ELF-1 (cell line): ENCODE results near the gene AQP3.
"Not testable (repeated sequence)": the region's sequence is repeated elsewhere in the genome, so short reads cannot be mapped to it uniquely, and the experiment has no call there.

Experiments used
- DNase-seq: peaks from one replicate; pipeline ENCODE4 v3.0.0-alpha.2; 2016; ENCODE audit warnings: low read depth, low spot score

AQP3 gene

DNA sequence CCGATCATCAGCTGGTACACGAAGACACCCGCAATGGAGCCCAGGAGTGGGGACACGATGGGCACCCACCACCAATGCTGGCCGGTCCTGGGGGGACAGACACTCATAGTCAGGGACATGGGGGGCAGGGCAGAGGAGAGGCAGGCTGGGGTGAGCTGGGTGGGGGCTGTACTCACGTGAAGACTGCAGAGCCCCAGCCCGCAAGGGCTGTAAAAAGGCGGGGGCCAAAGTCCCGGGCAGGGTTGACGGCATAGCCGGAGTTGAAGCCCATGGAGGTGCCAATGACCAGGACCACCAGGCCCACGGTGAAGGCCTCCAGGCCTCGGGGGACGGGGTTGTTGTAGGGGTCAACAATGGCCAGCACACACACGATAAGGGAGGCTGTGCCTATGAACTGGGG is 5.3 kb downstream of the AQP3 start:
- no peak for DNase-seq

DNA sequence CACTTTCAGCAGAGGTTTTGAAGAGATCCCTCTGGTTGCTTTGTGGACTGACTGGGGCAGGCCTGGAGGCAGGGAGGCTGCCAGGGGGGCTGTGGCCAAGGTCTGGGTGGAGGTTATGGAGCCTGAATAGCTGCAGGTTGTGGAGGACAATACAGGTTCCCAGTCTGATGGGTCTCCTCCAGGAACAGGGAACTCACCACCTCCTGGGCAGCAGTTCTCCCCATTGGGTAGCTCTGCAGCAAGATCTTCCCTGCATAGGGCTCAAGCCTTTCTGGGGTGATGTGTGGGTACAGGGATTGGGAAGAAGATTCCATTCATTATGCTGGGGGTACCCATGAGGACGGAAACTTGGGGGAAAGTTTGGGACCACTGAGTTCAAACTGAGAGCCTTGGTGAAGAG is 6.8 kb downstream of the AQP3 start:
- no peak for DNase-seq

DNA sequence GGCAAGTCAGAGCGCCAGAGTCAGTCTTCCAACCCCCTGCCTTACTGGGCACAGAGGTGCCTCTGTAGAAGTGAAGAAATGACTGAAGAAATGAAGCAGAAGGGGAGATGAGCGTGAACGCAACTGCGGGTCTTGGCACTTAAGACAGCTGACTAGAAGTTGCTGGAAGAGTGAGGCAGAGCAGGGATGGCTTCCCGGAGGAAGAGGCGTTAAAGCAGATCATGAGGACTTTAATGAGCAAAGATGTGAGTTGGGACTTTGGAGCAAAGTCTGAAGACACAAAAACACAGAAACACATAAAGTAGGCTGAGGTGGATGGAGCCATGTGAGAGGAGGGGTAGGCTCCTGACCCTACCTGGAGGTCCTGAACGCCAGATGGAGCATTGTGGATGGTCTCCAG is 7.2 kb downstream of the AQP3 start:
- DNase-seq: no peak

DNA sequence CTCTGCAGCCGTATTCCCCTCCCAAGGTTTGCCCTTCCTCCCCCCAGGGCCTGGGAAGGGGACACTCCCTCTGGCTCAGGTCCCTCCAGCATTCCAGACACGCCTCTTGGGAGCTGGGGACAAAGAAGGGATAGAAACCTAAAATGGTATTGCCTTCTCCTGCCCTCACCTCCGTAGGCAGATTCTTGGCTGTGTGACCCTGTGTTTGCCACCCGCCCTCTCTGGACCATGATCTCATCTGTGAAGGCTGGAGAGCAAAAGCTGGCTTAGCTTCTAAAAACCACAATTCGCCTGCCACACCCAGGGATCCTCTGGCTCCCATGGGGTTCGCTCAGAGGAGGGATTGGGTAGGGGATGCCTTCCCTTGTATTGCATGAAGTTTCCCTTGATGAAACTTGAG is 7.7 kb downstream of the AQP3 start:
- DNase-seq: peak; percentile 61

DNA sequence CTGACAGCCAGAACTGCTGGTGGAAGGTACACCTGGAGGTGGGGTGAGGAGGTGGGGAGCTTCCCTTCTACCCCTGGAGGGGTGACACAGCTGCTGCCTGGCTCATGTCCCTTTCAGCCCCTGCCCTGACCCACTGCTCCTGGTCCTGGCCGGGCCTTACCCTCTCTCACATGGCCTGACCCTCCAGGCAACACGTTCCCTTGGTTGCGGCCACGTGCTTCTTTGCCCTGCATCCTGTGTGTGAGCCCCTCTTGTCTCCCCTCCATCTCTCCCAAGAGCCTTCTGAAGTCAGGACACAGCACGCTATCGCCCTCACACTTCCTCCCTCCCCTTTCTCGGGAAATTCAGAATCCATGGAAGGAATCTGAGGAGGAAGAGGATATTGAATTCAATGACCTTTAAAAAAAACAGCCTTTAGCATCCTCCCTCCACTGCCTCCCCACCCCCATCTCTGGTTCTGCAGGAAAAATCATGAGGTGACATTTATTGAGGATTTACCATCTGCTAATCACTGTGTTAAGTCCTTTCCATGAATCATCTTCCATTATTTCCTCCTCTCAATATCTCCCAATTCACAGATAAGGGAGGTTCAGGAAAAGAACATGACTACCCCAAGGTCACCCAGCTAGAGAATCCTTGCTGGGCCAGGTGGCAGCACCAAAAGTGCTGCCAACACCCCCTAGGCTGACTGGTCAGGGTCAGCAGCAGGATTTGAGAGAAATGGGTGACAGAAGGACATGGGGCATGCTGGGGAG is 8.3 kb downstream of the AQP3 start:
- no peak for DNase-seq

DNA sequence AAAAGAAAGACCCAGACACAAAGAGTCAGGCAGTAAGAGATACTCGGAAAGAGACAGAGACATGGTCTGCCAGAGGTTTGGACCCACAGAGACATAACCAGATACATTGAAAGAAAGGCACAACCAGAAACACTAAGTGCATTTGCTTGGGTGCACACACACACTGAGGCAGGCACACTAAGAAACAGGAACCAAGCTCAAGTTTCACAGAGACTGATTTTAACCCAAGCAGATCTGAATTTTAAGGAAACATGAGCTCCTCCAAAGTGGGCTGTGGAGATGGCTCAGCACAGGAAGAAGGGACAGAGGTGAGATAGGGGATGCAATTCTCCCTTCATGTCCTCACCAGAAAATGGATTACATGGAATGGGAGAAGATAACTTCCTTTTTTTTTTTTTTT is 9.5 kb downstream of the AQP3 start:
- no peak for DNase-seq

DNA sequence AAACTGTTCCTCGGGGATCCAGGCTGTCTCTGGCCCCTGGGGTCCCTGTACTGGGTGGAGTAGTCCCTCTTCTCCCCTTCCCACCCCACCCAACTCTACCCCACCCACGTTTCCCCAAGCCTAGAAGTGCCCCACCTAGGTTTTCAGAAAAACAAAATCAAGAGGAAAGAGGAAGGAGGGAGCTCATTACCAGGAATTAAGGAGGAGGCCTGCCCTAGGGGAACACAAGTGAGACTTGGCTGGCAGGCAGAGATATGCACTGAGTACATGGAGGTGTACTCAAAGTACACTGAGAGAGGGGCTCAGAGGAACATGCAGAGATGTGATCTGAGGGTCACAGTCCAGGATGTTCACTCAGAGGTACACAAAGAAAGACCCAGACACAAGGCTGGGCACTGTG is 10.2 kb downstream of the AQP3 start:
- no peak for DNase-seq

DNA sequence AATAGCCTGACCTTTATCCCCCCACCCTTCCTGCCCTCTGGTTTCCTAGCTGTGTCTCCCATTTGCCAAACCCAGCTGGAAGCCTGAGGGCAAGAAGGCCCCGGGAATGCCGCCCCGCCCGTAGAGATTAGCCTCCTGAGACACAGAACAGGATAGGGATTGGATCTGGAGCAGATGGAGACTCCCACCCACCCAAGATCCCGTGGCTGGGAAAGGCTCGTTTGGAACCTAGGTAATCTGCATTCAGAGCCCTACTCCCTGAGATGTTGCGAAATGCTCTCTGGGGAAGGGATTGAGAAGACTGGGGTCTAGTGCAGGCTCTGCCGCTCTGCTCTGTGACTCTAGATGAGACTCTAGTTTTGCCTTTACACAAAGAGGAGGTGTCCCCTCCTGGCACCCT is 10.9 kb downstream of the AQP3 start:
- peak; percentile 94 for DNase-seq

DNA sequence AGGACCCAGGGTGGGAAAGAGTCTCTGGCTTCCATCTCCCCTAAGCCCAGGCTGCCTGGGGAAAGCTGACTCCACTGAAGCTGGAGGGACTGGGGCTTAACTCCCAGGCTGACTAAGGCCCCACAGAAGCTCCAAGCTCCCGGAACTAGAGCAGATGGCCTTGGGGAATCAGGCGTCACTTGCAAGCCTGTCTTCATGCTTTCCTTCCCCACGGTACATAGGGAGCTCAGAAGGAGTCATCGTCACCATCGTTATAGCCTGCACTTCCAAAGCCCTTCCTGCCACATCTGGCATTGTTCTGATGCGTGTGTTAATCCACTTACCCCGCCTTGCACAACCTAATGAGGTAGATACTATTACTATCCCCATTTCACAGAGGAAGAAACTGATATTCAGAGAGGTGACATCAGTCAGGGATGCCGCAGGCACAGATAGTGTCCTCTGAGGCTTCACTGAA is 11.5 kb downstream of the AQP3 start:
- DNase-seq: peak; percentile 59

DNA sequence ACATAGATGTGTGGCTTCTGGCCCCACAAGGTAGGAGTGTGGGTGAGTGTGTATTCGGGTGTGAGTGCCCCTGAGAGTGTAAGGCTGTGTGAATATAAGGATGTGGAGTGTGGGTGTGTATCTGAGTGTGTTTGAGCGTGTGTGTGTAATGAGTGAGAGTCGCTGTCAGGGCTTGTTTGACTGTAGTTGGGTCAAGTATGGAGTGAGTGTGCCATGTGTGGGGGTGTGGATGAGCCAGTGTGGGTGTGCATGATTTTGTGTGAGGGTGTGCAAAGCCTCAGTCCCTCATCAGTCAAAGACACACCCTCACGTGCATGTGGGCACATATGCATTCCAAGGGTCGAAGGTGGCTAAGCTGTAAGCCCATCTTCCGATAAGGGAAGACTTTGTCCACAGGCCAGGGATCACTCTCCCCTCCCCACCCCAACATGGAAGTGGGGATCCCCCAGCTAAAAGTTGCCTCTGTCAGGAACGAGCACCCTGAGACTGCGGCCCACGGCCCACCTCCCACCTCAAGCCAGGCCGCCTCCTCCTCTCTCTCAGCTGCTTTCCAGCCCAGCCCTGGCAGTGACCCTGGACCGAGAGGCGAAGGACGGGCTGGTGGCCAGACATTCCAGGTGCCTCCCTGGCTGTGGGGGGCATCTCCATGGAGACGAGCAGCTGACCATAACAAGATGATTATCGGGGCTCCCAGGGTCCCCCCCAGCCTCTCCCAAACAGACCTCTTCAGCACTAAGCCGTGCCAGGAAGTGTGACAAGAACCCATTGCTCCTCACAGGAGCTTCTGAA is 12.9 kb downstream of the AQP3 start:
- no peak for DNase-seq

DNA sequence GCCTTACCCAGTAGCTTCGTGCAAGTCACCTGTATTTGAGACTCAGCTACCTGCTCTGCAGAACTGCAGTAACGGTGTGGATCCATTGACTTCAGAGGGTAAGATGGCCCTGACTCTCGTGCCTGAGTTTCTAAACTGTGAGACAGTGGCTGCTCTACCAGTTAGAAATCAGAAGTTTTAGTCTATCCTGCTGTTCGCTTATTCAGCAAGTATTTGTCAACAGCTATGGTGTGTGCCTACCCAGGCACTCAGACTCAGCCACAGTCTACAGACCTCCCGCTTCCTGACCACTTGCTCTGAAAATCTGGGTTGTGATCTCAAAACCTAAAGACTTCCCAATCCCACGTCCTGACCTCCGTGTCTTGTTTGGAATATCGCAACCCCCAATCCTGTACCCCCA is 13.5 kb downstream of the AQP3 start:
- DNase-seq: no peak

DNA sequence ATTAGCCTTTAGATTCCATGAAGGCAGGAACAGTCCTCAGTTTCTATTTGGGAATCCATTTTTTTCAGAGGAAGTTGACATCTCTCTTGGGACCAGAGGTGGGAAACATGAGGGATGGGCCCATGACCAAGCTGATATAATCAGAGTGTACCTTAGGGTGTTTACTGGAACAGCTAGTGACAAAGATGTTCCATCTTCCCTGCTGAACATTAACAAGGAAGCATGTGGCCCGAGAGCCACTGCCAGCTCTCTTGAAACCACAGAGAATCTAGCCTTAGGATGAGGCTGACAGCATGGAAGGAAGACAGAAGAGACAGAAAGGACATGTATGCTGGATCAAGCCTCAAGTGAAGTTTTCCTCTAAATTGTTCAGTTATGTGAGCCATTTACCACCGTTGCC is 16.0 kb downstream of the AQP3 start:
- DNase-seq: no peak

DNA sequence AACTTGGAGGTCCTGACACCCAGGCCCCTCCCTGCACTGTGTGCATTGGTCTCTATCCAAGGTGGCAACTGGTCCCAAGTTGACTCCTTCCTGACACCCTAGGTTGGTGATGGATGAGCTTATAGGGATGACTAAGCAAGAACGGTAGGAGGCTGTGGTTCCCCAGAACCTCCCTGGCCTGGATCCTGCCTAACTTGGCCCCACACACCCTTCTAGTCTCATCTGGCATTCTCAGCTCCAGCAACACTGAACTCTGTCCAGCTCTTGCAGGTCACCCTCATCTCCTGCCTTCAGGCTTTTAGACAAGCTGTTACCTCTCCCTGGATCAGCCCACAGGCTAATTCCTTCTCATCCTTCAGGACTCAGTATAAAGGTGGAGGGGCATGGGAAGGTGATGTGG is 16.5 kb downstream of the AQP3 start:
- no peak for DNase-seq

DNA sequence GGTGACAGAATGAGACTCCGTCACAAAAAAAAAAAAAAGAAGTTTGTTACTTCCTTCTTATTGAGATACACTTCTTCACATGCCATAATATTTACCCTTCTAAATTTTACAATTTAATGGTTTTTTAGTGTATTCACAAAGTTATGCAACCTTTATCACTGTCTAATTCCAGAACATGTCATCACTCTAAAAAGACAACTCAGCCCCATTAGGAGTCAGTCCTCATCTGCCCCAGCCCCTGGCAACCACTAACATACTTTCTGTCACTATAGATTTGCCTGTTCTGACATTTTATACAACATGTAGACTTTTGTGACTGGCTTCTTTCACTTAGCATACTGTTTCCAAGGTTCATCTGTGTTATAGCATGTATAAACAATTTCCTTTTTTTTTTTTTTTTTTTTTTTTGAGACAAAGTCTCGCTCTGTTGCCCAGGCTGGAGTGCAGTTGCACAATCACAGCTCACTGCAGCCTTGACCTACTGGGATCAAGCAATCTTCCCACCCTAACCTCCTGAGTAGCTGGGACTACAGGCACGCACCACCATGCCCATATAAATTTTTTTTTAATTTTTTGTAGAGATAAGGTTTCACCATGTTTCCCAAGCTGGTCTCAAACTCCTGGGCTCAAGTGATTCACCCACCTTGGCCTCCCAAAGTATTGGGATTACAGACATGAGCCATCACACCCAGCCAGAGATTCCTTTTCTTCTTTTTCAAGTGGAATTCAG is 18.0 kb downstream of the AQP3 start:
- no peak for DNase-seq

DNA sequence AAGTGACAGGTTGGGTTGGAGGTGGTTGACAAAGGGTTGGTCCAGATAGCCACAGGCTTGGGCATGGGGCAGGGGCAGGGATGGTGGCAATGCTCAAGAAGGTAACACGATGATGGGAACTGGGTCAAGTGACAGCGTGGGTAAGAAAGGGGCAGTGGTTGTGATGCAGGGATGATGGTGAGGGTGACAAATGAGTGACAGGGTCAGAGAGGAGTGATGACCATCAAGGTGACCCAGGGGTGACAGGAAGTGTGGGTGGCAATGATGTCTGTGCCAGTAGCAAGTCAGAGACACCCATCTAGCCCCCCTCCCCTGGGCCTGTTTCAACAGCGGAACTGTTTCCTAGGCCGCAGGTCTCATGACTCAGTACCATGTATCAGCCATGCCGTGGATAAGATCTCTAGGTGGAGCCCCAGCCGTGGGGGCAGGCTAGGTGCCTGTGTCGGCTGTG is 20.5 kb downstream of the AQP3 start:
- no peak for DNase-seq

DNA sequence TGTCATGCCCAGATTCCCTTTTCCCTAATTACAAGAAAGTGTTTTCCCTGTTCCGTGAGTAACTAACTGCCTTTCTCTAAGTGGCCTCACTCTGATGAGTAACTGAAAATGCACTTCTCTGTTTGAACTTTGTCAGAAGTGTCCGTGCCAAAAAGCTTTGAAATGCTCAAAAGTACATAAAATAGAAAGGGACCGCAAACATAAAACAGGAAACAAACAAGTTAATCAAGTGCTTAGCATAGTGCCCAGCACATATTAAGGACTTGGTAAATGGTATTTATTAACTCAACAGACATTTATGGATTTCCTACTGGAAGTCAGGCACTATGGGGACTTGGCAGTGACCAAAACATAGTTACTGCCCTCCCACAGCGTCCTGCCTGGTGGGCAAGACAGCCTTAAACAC is 22.3 kb downstream of the AQP3 start:
- no peak for DNase-seq

DNA sequence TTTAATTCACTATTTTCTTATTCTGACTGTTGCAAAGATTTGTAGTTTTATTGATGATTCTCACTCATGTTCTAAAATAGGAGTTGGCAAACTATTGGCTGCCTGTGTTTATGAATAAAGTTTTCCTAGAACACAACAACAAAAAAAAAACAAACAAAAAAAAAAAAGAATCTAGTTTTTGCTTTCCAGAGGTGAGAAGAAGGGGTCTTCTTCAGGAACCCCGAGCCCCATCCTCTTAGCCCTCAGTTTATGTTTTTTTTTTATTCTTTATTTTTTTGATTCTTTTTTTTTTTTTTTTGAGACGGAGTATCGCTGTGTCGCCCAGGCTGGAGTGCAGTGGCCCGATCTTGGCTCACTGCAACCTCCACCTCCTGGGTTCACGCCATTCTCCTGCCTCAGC is 22.9 kb downstream of the AQP3 start:
- DNase-seq: not testable (repeated sequence)

DNA sequence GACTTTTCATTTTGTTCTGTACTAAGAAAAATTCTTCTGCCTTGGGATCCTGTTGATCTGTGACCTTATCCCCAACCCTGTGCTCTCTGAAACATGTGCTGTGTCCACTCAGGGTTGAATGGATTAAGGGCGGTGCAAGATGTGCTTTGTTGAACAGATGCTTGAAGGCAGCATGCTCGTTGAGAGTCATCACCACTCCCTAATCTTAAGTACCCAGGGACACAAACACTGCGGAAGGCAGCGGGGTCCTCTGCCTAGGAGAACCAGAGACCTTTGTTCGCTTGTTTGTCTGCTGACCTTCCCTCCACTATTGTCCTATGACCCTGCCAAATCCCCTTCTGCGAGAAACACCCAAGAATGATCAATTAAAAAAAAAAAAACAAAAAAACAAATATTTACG is 23.4 kb downstream of the AQP3 start:
- DNase-seq: not testable (repeated sequence)

DNA sequence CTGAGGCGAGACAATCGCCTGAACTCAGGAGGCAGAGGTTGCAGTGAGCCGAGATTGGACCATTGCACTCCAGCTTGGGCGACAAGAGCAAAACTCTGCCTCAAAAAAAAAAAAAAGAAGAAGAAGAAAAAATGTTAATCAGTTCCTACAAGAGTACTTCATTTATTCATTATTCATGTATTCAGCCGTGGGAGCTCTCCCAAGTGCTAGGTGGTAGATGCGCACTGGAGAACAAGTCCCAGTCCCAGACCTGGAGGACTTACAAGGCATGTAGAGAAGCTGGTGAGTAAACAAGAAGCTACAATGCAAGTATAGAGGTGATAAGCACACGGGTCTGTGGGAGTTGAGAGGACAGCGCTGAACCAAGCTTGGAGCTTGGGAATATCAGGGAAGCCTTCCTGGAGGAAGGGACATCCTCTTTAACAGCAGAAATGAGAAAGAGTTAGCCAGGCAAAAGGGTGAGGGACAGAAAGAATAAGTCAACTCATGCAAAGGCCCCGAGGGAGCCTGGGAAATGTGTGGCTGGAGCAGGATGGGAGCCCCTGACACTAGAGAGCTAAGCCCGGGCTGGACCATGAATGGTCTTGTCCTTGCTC is 27.6 kb downstream of the AQP3 start:
- DNase-seq: no peak

DNA sequence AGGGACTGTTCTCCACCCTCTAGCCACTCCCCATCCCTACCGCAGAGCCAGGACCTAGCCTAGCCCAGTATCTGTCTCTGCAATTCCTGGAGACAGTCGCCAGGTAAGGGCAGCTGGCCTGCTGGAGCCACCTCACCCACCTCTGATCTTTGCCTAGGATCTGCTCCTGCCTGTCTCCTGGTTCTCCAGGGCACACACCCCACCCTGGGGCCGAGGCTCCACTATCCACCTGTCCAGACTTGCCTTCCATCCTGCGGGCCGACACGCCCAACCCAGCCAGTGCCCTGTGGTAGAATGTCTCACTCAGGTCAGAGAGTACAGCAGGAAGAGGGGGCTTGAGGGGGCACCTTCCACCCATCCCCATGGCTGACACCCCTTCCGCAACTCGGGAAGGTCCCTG is 29.3 kb downstream of the AQP3 start:
- no peak for DNase-seq

DNA sequence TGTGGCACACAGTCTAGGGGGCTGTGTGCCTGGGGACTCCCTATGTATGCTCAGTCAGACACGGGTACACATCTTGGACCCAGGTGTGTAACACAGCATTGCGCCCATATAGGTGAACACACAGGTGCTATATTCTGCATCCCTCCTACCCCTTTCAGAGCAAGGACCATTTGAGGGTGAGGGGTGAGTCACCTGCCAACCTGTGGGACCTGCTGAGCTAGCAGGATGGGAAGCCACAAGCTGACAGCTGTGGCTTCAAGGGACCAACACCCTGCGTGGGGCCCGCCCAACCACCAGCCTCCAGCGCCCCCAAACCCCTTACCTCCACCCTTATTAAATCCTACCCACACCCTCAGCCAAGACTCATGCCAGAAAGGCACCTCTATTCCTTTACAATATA is 30.4 kb downstream of the AQP3 start:
- DNase-seq: no peak

DNA sequence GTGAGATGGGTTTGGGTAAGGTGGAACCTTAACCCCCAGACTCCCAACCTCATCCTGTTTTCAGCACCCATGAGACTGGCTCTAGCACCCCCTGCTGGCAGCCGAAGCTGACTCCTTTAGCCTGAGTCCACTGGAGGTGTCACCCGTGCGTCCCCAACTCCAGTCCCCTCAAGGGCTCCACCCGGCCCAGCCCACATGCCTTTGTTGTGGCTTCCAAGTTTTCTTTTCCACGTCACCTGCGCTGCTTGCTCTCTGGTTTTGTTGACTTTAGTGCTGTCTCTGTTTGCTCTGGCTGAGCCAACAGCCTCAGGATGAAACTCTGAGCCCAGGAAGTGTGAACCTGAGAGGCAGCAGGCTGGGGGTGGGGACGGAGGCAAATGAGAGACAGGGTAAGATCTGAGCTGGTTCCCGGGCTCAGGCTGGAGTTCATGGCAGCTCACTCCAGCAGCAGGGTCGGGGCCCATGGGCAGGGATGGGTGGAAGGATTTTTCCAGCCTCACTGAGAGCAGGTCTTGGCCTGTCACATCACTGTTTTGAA is 31.8 kb downstream of the AQP3 start:
- DNase-seq: peak; percentile 86
